ENCODE results near the gene MAEA.

Gene MAEA

GRCh38 chr4:1312821-1313640 lies 23.3 kb downstream of the MAEA start:
- H3K27me3 ChIP-seq (ENCODE audit: insufficient read depth, low read depth): no peaks in the 10 kb centered on the region
- no peak overlapping the region for H2AFZ ChIP-seq (ENCODE audit: low read depth)
- no peaks in the 10 kb centered on the region for H4K20me1 ChIP-seq (ENCODE audit: insufficient read depth)
- no peaks in the 10 kb centered on the region for H3K36me3 ChIP-seq (ENCODE audit: insufficient read depth)
- H3K27ac ChIP-seq: no peak overlapping the region
- no peak overlapping the region for H3K4me3 ChIP-seq (IDR thresholded peaks at IDR 0.05; ENCODE audit: insufficient read depth, low read depth, low read length)
- H3K79me2 ChIP-seq (ENCODE audit: insufficient read depth, low read depth): no peaks in the 10 kb centered on the region
- H3K4me2 ChIP-seq: no peak overlapping the region
- no peaks in the 10 kb centered on the region for H3K4me1 ChIP-seq (ENCODE audit: low read depth, poor library complexity, severe bottlenecking)
- no peak for TF ChIP-seq CTCF (conservative IDR thresholded peaks at IDR 0.05; ENCODE audit: low read depth, low read length)
- H3K9ac ChIP-seq: no peak overlapping the region

GRCh38 chr4:1315306-1315705 lies 25.6 kb downstream of the MAEA start:
- H3K4me1 ChIP-seq (ENCODE audit: low read depth, poor library complexity, severe bottlenecking): no peaks in the 10 kb centered on the region
- H3K9ac ChIP-seq: no peak overlapping the region
- no peak for TF ChIP-seq CTCF (conservative IDR thresholded peaks at IDR 0.05; ENCODE audit: low read depth, low read length)
- no peak overlapping the region for H2AFZ ChIP-seq (ENCODE audit: low read depth)
- no peak overlapping the region for H3K4me2 ChIP-seq
- H3K27ac ChIP-seq: no peak overlapping the region
- no peak overlapping the region for H3K4me3 ChIP-seq (IDR thresholded peaks at IDR 0.05; ENCODE audit: insufficient read depth, low read depth, low read length)
- H4K20me1 ChIP-seq (ENCODE audit: insufficient read depth): no peaks in the 10 kb centered on the region
- no peaks in the 10 kb centered on the region for H3K79me2 ChIP-seq (ENCODE audit: insufficient read depth, low read depth)
- no peaks in the 10 kb centered on the region for H3K36me3 ChIP-seq (ENCODE audit: insufficient read depth)
- H3K27me3 ChIP-seq (ENCODE audit: insufficient read depth, low read depth): no peaks in the 10 kb centered on the region

GRCh38 chr4:1315836-1316536 lies 26.3 kb downstream of the MAEA start:
- no peaks in the 10 kb centered on the region for H3K79me2 ChIP-seq (ENCODE audit: insufficient read depth, low read depth)
- no peak overlapping the region for H3K9ac ChIP-seq
- H3K4me2 ChIP-seq: no peak overlapping the region
- no peaks in the 10 kb centered on the region for H3K4me1 ChIP-seq (ENCODE audit: low read depth, poor library complexity, severe bottlenecking)
- H3K4me3 ChIP-seq (IDR thresholded peaks at IDR 0.05; ENCODE audit: insufficient read depth, low read depth, low read length): no peak overlapping the region
- no peaks in the 10 kb centered on the region for H4K20me1 ChIP-seq (ENCODE audit: insufficient read depth)
- H3K27me3 ChIP-seq (ENCODE audit: insufficient read depth, low read depth): no peaks in the 10 kb centered on the region
- no peaks in the 10 kb centered on the region for H3K36me3 ChIP-seq (ENCODE audit: insufficient read depth)
- H2AFZ ChIP-seq (ENCODE audit: low read depth): no peak overlapping the region
- no peak for TF ChIP-seq CTCF (conservative IDR thresholded peaks at IDR 0.05; ENCODE audit: low read depth, low read length)
- no peak overlapping the region for H3K27ac ChIP-seq

- Histone ChIP-seq H3K27me3 (ENCODE audit: insufficient read depth, low read depth) (no peaks in the 10 kb centered on the region), H3K9ac (no peak overlapping the region), H3K79me2 (ENCODE audit: insufficient read depth, low read depth) (no peaks in the 10 kb centered on the region), H3K27ac (no peak overlapping the region), H3K4me2 (no peak overlapping the region), H2AFZ (ENCODE audit: low read depth) (no peak overlapping the region), H4K20me1 (ENCODE audit: insufficient read depth) (no peaks in the 10 kb centered on the region), H3K4me3 (IDR thresholded peaks at IDR 0.05; ENCODE audit: insufficient read depth, low read depth, low read length) (no peak overlapping the region), H3K4me1 (ENCODE audit: low read depth, poor library complexity, severe bottlenecking) (no peaks in the 10 kb centered on the region), H3K36me3 (ENCODE audit: insufficient read depth) (no peaks in the 10 kb centered on the region)
- no peak for TF ChIP-seq CTCF (conservative IDR thresholded peaks at IDR 0.05; ENCODE audit: low read depth, low read length)
These were observed 27.0 kb downstream of the MAEA start for GRCh38 chr4:1316537-1317168.

Measured in KMS-11 (cell line).